GM19468 (cell line): Measurements from ENCODE around the gene RNF32.

Experiments used
- ATAC-seq: cut with Tn5 transposase; IDR thresholded peaks from one replicate; pipeline ENCODE4 v1.9.1; 2021; ENCODE audit warnings: mild to moderate bottlenecking, moderate library complexity, moderate number of reproducible peaks; ENCODE audit not compliant: unreplicated experiment; ENCODE audit errors: extremely low read depth

Gene RNF32

DNA sequence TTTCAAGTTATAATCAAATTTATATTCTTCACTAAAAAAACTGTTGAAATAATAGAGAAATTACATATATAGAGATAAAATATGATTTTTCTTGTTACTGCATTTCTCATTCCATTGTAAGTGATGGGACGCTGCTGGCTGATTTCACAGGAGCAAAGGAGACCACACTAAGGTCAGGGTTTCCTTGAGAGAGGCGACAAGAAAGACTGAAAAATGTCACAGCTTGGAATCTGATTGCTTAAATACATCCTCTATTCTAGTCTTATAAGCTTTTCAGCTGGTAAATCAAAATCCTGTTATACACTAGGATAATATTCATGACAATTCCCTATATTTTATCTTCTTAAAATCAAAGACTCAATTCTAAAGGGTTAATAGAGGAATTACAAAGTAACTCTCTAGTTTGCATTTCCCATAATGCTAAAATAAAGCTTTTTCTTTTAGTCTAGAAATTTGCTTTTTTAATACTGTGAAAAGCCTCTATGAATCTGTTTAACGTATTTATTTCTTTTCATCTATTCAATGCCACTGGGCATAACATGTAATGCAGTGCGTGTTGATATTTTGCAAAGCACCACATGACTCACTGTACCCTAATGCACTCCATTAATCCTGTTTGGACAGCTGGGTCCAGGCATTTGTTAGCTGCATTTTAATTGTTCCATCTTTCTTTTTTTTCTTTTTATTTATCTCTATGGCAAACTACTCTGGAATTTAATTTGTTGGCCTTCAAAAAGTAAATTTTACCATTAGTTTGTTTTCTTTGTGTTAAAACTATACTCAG is 81.7 kb downstream of the RNF32 start:
- ATAC-seq: no peak

DNA sequence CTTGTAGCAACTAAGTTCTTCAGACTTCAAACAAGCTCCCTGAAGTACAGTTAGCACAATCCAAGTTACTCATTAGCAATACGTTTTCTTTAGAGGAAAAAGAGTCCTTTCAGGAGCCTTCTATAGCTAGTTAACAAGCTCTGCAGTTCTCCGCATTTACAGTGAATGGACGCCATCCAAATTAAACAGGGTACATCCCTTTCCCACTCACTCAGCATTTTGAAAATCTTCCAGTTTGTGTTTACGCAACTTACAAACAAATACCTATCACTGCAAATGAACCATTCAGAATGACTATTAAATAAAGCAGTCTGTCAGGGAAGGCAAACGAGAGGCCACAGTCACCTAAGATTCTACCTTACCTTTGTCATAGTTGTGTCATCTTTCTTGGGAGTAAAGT is 84.5 kb downstream of the RNF32 start:
- no peak for ATAC-seq

DNA sequence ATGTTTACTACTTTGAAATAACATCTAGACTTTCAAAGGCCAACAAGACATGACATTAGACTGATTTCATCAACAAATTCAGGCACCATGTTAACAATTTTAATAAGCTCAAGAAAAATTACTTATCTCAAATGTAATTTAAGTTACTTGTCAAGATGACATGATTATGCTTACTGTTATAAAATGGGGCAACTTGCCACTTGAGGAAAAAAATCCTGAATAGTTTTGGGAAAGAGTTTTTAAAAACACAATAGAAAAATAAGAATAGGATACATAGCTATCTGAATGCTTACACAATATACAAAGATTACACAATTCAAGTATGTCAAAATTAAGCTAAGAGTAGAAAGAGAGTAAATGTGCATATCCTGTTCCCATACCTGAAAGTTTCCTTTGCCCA is 85.4 kb downstream of the RNF32 start:
- no peak for ATAC-seq
